K562 (cell line): ENCODE measurements around the gene AIM2. TPM values are rescaled to one million over a fixed set of nuclear protein-coding genes. Genes with fewer than 3 reads are reported as not detected.
A peak's percentile ranks its signal among the peaks of the same experiment; 100 is the strongest.

Experiments used
- DPF2 ChIP-seq: fragments of 450-650 bp; IDR thresholded peaks from 2 replicates; pipeline ENCODE4 v1.6.1; 2016
- GABPA ChIP-seq: fragments of 200-800 bp; sonication (Bioruptor generic); conservative IDR thresholded peaks from 2 replicates; pipeline ENCODE4 v1.6.1; 2016; ENCODE audit warnings: low read depth, missing genetic modification characterization, missing compliant biosample characterization
- KDM5B ChIP-seq: fragments of 200-600 bp; sonication (generic); IDR thresholded peaks from 2 replicates; pipeline ENCODE4 v1.6.1; 2012; ENCODE audit warnings: low read depth, mild to moderate bottlenecking, moderate library complexity, low read length, control low read depth, inconsistent platforms; ENCODE audit not compliant: insufficient replicate concordance
- MAFG ChIP-seq: fragments of 450-650 bp; conservative IDR thresholded peaks from 2 replicates; pipeline ENCODE4 v1.6.1; 2016; ENCODE audit warnings: missing genetic modification characterization, missing compliant biosample characterization
- MAZ ChIP-seq, 2 experiments: fragments of 450-650 bp in 1 of 2; sonication (generic) in 1 of 2; formaldehyde crosslinking; IDR thresholded peaks in 1 of 2; conservative IDR thresholded peaks in 1 of 2; 2 replicates each; pipeline versions ENCODE4 v1.4.0 to v1.5.0; 2020; ENCODE audit warnings: mild to moderate bottlenecking in 1 of 2, missing genetic modification reagents in 1 of 2
- NFXL1 ChIP-seq: fragments of 450-650 bp; formaldehyde crosslinking; IDR thresholded peaks from 2 replicates; pipeline ENCODE4 v1.4.0; 2021; ENCODE audit warnings: mild to moderate bottlenecking
- NR1H2 ChIP-seq: sonication (generic); formaldehyde crosslinking; IDR thresholded peaks from 2 replicates; pipeline ENCODE4 v1.4.0; 2020; ENCODE audit warnings: mild to moderate bottlenecking, missing genetic modification reagents
- NR2C1 ChIP-seq, 2 experiments: fragments of 450-650 bp; IDR thresholded peaks; 2 replicates each; pipeline ENCODE4 v1.6.1; 2017; ENCODE audit warnings: mild to moderate bottlenecking in 2 of 2, antibody characterized with exemption in 1 of 2, inconsistent platforms in 1 of 2, missing compliant biosample characterization in 1 of 2, missing genetic modification characterization in 1 of 2
- NRF1 ChIP-seq, 2 experiments: fragments of 450-650 bp; IDR thresholded peaks in 1 of 2; conservative IDR thresholded peaks in 1 of 2; 2 replicates each; pipeline ENCODE4 v1.6.1; 2014; ENCODE audit warnings: mild to moderate bottlenecking in 2 of 2
- PHTF2 ChIP-seq: fragments of 250-450 bp; sonication (Bioruptor Pico); IDR thresholded peaks from 2 replicates; pipeline ENCODE4 v1.5.0; 2021; ENCODE audit warnings: mild to moderate bottlenecking
- POLR2AphosphoS5 ChIP-seq: IDR thresholded peaks from 2 replicates; pipeline ENCODE4 v1.6.1; 2011; ENCODE audit warnings: mild to moderate bottlenecking, low read depth, low read length, moderate library complexity; ENCODE audit not compliant: control insufficient read depth, insufficient read depth
- ZBTB40 ChIP-seq, 2 experiments: fragments of 450-650 bp in 1 of 2; sonication (generic) in 1 of 2; formaldehyde crosslinking in 1 of 2; IDR thresholded peaks; 2 replicates each; pipeline versions ENCODE4 v1.7.1 to v1.9.0; 2016 to 2022; ENCODE audit warnings: inconsistent platforms in 1 of 2, mild to moderate bottlenecking in 1 of 2, missing genetic modification reagents in 1 of 2
- ZKSCAN8 ChIP-seq: fragments of 200-800 bp; sonication (Bioruptor generic); IDR thresholded peaks from 2 replicates; pipeline ENCODE4 v1.6.1; 2016; ENCODE audit warnings: missing genetic modification characterization, missing compliant biosample characterization
- ZNF354B ChIP-seq: fragments of 250-450 bp; sonication (Bioruptor Pico); IDR thresholded peaks from 2 replicates; pipeline ENCODE4 v1.4.0; 2020
- ZNF57 ChIP-seq: fragments of 450-650 bp; formaldehyde crosslinking; IDR thresholded peaks from 2 replicates; pipeline ENCODE4 v1.4.0; 2020; ENCODE audit warnings: mild to moderate bottlenecking, moderate library complexity
- ZNF583 ChIP-seq: fragments of 250-450 bp; sonication (Bioruptor Pico); IDR thresholded peaks from 2 replicates; pipeline ENCODE4 v1.4.0; 2020
- ZNF778 ChIP-seq: fragments of 450-650 bp; formaldehyde crosslinking; IDR thresholded peaks from 2 replicates; pipeline ENCODE4 v1.4.0; 2020; ENCODE audit warnings: mild to moderate bottlenecking, moderate library complexity
- ZSCAN29 ChIP-seq: fragments of 450-650 bp; IDR thresholded peaks from 2 replicates; pipeline ENCODE4 v1.6.1; 2017
- polyA plus RNA-seq, 8 experiments: library from polyadenylated mRNA; depleted of rRNA in 4 of 8; stranded (reverse) in 5 of 8; unstranded in 3 of 8; fragments of >200 nt; fragmentation: Nextera tagmentation in 2 of 8; fragmentation: Illumina TruSeq in 1 of 8; extraction: Ambion mirVana in 2 of 8; extraction: Trizol in 1 of 8; gene quantifications; 2 replicates each; pipeline versions ENCODE4 v1.2.1 to v1.2.3, GENCODE V29; 2011 to 2014; ENCODE audit warnings: inconsistent platforms in 1 of 8, missing spikeins in 1 of 8
- total RNA-seq, 7 experiments: library from RNA; depleted of rRNA in 6 of 7; stranded (reverse); fragments of >200 nt in 6 of 7; fragmentation: Illumina TruSeq in 2 of 7; extraction: Trizol in 2 of 7; gene quantifications; 2 replicates each; pipeline versions ENCODE4 v1.2.1 to v1.2.3, GENCODE V29; 2011 to 2021; ENCODE audit warnings: low replicate concordance in 1 of 7
- TF ChIP-seq, protein P1 (sequence below): fragments of 450-650 bp; formaldehyde crosslinking; conservative IDR thresholded peaks from 2 replicates; pipeline ENCODE4 v1.4.0; 2022; ENCODE audit warnings: mild to moderate bottlenecking, missing genetic modification characterization

Gene AIM2
- total and polyA plus RNA-seq, 9 of the 15 experiments (the other 6 are each of a cell fraction or from before 2014, with no cell fraction given), result 0.10 to 0.95 (median 0.22) TPM

DNA sequence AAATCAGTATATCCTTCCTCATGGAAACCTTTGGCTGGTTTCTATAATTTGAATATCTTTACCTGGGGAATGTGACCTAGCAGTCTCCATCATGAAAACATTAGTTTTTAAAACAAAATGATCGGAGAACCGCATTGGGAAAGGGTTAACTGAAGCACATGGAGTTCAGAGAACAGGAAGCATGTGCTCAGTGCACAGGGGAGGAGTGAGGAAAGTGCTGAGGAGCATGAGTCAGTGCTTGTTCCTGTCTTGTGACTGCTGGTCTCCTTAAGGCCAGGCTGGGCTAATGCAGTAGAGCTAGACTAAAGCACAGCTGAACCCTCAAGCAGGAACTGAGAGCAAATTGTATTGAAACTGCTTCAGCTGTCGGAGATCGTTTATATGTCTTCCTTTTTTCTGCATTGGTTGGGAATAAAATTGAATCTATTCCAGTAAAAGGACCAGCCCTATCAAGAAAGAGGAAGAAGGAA is 61.1 kb downstream of the AIM2 start (continued):
- peak; percentile 76 for TF ChIP-seq ZKSCAN8
- TF ChIP-seq KDM5B, result no peak
- no peak for TF ChIP-seq NRF1 (conservative IDR thresholded peaks at IDR 0.05 in 1 of 2, IDR thresholded peaks at IDR 0.05 in 1 of 2)
- no peak for TF ChIP-seq POLR2AphosphoS5
- no peak for TF ChIP-seq NR1H2
- TF ChIP-seq ZNF778 (CRISPR knock-in tag), result no peak
- 0 out of 2 replicates have a peak, but pooled peaks have one; percentile 18 for TF ChIP-seq ZNF354B
- 0 out of 2 replicates have a peak, but pooled peaks have one; percentile 30 for TF ChIP-seq NFXL1 (CRISPR knock-in tag)
- peak; percentile 33; the same call in 1 of the 2 replicates for TF ChIP-seq NR2C1 (IDR thresholded peaks at IDR 0.05)
- peak; percentile 74 for TF ChIP-seq NR2C1 (tag; IDR thresholded peaks at IDR 0.05)
- TF ChIP-seq ZNF583 (CRISPR knock-in tag), result no peak
- TF ChIP-seq ZSCAN29, result no peak
- no peak for TF ChIP-seq ZNF57 (CRISPR knock-in tag)
- TF ChIP-seq, protein P1, sequence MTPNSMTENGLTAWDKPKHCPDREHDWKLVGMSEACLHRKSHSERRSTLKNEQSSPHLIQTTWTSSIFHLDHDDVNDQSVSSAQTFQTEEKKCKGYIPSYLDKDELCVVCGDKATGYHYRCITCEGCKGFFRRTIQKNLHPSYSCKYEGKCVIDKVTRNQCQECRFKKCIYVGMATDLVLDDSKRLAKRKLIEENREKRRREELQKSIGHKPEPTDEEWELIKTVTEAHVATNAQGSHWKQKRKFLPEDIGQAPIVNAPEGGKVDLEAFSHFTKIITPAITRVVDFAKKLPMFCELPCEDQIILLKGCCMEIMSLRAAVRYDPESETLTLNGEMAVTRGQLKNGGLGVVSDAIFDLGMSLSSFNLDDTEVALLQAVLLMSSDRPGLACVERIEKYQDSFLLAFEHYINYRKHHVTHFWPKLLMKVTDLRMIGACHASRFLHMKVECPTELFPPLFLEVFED (CRISPR knock-in tag), result 0 out of 2 replicates have a peak, but pooled peaks have one; percentile 49
- no peak for TF ChIP-seq PHTF2
- peak; percentile 40 to 65; a peak in 2 of 4 replicates for TF ChIP-seq MAZ (CRISPR knock-in tag; conservative IDR thresholded peaks at IDR 0.05 in 1 of 2, IDR thresholded peaks at IDR 0.05 in 1 of 2)
- TF ChIP-seq MAFG (tag), result peak; percentile 69; the same call in 1 of the 2 replicates
- TF ChIP-seq ZBTB40 (IDR thresholded peaks at IDR 0.05), result peak; percentile 65; the same call in 1 of the 2 replicates
- TF ChIP-seq ZBTB40 (CRISPR knock-in tag; IDR thresholded peaks at IDR 0.05), result no peak
- no peak for TF ChIP-seq DPF2
- TF ChIP-seq GABPA, result peak; percentile 82
